Right lobe of liver (tissue), 6 donors: Measurements from ENCODE around the gene LEKR1. TPM values are rescaled to one million over a fixed set of nuclear protein-coding genes. Genes with fewer than 3 reads are reported as not detected.

ENCODE experiments used
- ATAC-seq, 4 donors: fragments of 200-7000 bp; cut with Tn5 transposase; one replicate each; pipeline ENCODE4 v1.9.1; 2020; ENCODE audit warnings: mild to moderate bottlenecking in 4 of 4, moderate library complexity in 4 of 4
- DNase-seq, 3 donors: peaks; one replicate each; pipeline ENCODE4 v3.0.0-alpha.2; 2020
- H3K27ac ChIP-seq, 3 donors: fragments of 200-600 bp; one replicate each; pipeline ENCODE4 v1.8.0; 2022
- H3K27me3 ChIP-seq, 2 donors: fragments of 200-600 bp; one replicate each; pipeline ENCODE4 v1.8.0; 2022
- H3K36me3 ChIP-seq, 4 donors: fragments of 200-600 bp; sonication (generic) in 1 of 4; one replicate each; pipeline versions ENCODE4 v1.5.1 to v1.8.0; 2017 to 2022; ENCODE audit warnings: control low read depth in 1 of 4
- H3K4me1 ChIP-seq, 4 donors: fragments of 200-600 bp; sonication (generic) in 1 of 4; one replicate each; pipeline versions ENCODE4 v1.5.1 to v1.8.0; 2017 to 2022; ENCODE audit warnings: control low read depth in 1 of 4
- H3K4me3 ChIP-seq, 3 donors: fragments of 200-600 bp; one replicate each; pipeline ENCODE4 v1.8.0; 2022
- H3K9me3 ChIP-seq, 4 donors: fragments of 200-600 bp; sonication (generic) in 1 of 4; one replicate each; pipeline versions ENCODE4 v1.5.1 to v1.8.0; 2017 to 2022; ENCODE audit warnings: control low read depth in 1 of 4
- POLR2A ChIP-seq: fragments of 450-650 bp; IDR thresholded peaks from one replicate; pipeline ENCODE4 v1.6.1; 2017; ENCODE audit warnings: antibody characterized with exemption, mild to moderate bottlenecking
- WGBS: methylation state at CpG from one replicate; pipeline ENCODE4 v1.1.6; 2018; ENCODE audit warnings: low coverage, low lambda C conversion rate; ENCODE audit not compliant: insufficient coverage; ENCODE audit errors: missing lambda C conversion rate; 5-methylcytosine and 5-hydroxymethylcytosine counted together
- intact Hi-C, 2 donors: fragments of 100-400 bp; cut with DNase I; formaldehyde crosslinking; loops; one replicate each; pipeline versions ENCODE4 v1.11.2 to v1.14.1; 2022
- total RNA-seq, 6 experiments: library from RNA; depleted of rRNA in 2 of 6; stranded (reverse); fragments of >200 nt in 2 of 6; fragmentation: NEBNext Ultra II Directional in 3 of 6; extraction: Animal tissue kit (Norgen Biotek cat#: 25700) in 3 of 6; gene quantifications; one replicate each; pipeline versions ENCODE4 v1.1.0 to v1.2.4, GENCODE V29; 2016 to 2023
- TF ChIP-seq, protein P1 (sequence below), 4 donors: fragments of 200-600 bp in 3 of 4; fragments of 450-650 bp in 1 of 4; IDR thresholded peaks; one replicate each; pipeline versions ENCODE4 v1.5.1 to v1.8.0; 2016 to 2022; ENCODE audit warnings: antibody characterized with exemption in 4 of 4, mild to moderate bottlenecking in 2 of 4
- donor health status: DM: no; HTN: yes; CAD: no.
- donor health status: DM: no; HTN: no; CAD: no.
- donor health status: DM: no; HTN: no; CAD: no.
- donor health status: DM: no; HTN: yes; CAD: no.
- donor health status: DM: no; HTN: yes; CAD: no.

Gene LEKR1
- total RNA-seq, 6 experiments from 2014 or later = 0.49 to 1.4 (median 0.74) TPM; not detected in 2

GRCh38 chr3:157065201-157065600, 239.0 kb downstream of the LEKR1 start:
- Histone ChIP-seq H3K9me3 (no peaks in the 10 kb centered on the region), H3K4me1 (peaks cover 0 to 14% (median 0%) of the 10 kb centered on the region in 4 donors), H3K27ac (no peak overlapping the region), H3K36me3 (no peaks in the 10 kb centered on the region), H3K4me3 (no peak overlapping the region), H3K27me3 (no peaks in the 10 kb centered on the region)
- no peak for DNase-seq
- ATAC-seq = no peak
- 96% methylated on average over 2 of the region's 5 CpGs for WGBS
- intact Hi-C loops = no loop called here
- TF ChIP-seq, protein P1, sequence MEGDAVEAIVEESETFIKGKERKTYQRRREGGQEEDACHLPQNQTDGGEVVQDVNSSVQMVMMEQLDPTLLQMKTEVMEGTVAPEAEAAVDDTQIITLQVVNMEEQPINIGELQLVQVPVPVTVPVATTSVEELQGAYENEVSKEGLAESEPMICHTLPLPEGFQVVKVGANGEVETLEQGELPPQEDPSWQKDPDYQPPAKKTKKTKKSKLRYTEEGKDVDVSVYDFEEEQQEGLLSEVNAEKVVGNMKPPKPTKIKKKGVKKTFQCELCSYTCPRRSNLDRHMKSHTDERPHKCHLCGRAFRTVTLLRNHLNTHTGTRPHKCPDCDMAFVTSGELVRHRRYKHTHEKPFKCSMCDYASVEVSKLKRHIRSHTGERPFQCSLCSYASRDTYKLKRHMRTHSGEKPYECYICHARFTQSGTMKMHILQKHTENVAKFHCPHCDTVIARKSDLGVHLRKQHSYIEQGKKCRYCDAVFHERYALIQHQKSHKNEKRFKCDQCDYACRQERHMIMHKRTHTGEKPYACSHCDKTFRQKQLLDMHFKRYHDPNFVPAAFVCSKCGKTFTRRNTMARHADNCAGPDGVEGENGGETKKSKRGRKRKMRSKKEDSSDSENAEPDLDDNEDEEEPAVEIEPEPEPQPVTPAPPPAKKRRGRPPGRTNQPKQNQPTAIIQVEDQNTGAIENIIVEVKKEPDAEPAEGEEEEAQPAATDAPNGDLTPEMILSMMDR (IDR thresholded peaks at IDR 0.05) = no peak
- TF ChIP-seq POLR2A = no peak

DNA sequence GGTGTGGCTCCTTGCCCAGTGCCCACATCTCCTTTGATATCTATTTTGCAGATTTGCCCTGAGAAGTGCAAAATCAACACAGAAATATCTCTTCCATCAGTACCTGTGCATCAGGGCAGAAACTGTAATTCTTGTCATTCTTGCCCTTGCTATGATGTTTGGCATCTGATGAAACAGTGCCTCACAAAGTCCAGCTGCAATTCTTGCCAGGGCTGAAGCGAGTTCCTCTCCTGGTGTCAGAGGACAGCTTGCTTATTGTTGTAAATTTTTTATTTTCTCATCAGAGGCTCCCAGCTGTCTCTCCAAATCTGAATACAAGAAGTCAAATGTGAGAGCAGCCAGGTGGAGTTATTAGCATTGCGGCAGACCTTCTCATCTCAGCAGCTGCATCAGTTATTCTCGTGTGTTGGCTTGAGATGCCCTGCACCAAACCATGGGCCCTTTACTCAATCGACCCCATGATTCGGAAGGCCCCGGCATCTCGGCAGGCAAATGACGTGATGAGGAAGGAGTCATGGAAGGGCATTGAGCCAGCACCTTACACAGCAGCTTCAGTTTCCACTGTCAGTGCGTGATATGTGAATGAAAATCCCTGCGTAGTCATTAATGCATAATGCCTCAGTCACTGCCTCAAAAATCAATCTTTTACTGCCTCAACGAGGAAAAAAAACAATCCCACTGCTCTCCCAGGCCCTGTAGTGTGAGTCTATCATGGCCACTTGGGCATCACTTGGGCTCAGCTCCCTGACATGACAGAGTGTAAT, 240.4 kb downstream of the LEKR1 start:
- no peak for TF ChIP-seq POLR2A
- TF ChIP-seq, protein P1 (IDR thresholded peaks at IDR 0.05) = no peak
- no peaks in the 10 kb centered on the region for H3K27me3 ChIP-seq
- no peak overlapping the region for H3K4me3 ChIP-seq
- DNase-seq = peak in 1 of 3 donors; percentile 58
- intact Hi-C loops = no loop called here
- no peak overlapping the region for H3K27ac ChIP-seq
- ATAC-seq = peak in 3 of 4 donors; percentile 49 to 62 (median 52)
- WGBS = 60% methylated on average over 11 of the region's 11 CpGs
- no peaks in the 10 kb centered on the region for H3K9me3 ChIP-seq
- H3K4me1 ChIP-seq = peaks cover 0 to 26% (median 0%) of the 10 kb centered on the region in 4 donors
- H3K36me3 ChIP-seq = no peaks in the 10 kb centered on the region

GRCh38 chr3:157067114-157067513, 241.0 kb downstream of the LEKR1 start:
- H3K9me3 ChIP-seq = no peaks in the 10 kb centered on the region
- ATAC-seq (no peak), DNase-seq (no peak)
- H3K4me1 ChIP-seq = peaks cover 0 to 26% (median 0%) of the 10 kb centered on the region in 4 donors
- intact Hi-C loops = no loop called here
- 64% methylated on average over 2 of the region's 3 CpGs for WGBS
- H3K36me3 ChIP-seq = no peaks in the 10 kb centered on the region
- H3K27ac ChIP-seq = no peak overlapping the region
- TF ChIP-seq, protein P1 (IDR thresholded peaks at IDR 0.05) = no peak
- no peak for TF ChIP-seq POLR2A
- no peaks in the 10 kb centered on the region for H3K27me3 ChIP-seq
- no peak overlapping the region for H3K4me3 ChIP-seq

GRCh38 chr3:157069406-157069805, 243.3 kb downstream of the LEKR1 start:
- H3K27me3 ChIP-seq = no peaks in the 10 kb centered on the region
- H3K4me1 ChIP-seq = peaks cover 0 to 26% (median 0%) of the 10 kb centered on the region in 4 donors
- no peak overlapping the region for H3K4me3 ChIP-seq
- no peak for DNase-seq
- no peaks in the 10 kb centered on the region for H3K9me3 ChIP-seq
- WGBS = 92% methylated on average over 4 of the region's 4 CpGs
- TF ChIP-seq POLR2A = no peak
- TF ChIP-seq, protein P1 (IDR thresholded peaks at IDR 0.05) = no peak
- intact Hi-C loops = no loop called here
- H3K27ac ChIP-seq = no peak overlapping the region
- no peaks in the 10 kb centered on the region for H3K36me3 ChIP-seq
- no peak for ATAC-seq
